Measurements from ENCODE around the gene RFX2.
"Not testable (repeated sequence)": the region's sequence is repeated elsewhere in the genome, so short reads cannot be mapped to it uniquely, and the experiment has no call there.

The RFX2 gene

DNA sequence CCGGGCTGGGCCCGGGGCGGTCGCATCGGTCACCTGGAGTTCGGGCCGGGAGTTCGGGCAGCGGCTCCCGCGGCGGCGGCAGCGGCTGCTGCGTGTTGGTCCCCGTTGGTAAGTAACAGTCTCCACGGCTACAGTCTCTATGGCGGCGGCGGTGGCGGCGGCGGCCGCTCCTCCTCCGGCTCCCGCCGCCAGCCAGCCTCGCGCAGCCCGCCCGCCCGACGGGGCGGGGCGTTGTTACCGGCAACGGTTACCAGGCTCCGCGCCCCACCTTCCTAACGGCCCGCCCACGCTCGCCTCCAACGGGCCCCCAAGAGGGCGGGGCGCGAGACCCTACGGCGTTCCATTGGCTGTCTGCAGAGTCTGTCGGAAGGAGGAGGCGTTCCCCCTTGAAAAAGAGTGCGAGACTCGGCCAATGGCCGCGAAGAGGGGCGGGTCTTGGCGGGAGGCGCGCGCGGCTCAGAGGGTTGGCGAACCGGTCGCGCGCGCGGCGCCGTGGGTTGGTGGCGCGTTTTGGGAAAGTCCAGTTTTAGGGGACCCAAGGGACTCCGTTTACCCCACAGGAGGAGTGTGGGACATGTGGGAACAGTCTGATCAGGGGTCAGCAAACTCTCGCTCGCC is at the start of gene RFX2:
RFX2 (minus strand) TSS at position 141 of the 618 bp plus-strand sequence. CDS start 63,004 bp downstream, outside the sequence.
- peak; percentile 93 for DNase-seq

DNA sequence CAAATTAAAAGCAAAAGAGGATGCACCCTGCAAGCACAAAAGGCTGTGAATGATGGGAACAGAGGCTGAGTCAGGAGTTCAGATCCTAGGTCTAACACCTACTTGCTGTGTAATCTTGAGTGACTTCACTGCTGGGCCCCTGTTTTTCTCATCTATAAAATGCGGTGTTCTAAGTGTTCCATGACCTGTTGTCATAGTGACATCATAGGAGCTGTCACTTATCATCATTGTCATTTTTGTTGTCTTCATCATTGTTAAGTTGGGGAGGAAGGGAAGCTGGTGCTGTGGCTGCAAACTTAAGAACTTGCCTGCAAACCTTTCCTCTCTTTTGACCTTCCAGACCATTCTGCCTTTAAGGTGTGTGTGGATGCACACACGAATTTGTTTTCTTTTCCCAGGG is 45.7 kb upstream of the RFX2 start:
- no peak for DNase-seq

DNA sequence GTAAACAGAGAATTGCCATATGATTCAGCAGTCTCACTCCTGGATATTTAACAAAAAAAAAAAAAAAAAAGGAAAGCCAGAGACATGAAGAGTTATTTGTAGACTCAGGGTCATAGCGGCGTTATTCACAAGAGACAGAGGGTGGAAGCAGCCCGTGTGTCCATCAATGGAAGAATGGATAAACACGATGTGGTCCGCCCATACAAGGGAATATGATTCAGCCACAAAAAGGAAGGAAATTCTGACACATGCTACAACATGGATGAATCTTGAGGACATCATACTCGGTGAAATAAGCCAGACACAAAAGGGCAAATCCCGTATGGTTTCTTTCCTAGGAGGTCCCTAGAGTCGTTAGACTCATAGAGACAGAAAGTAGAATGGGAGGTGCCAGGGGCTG is 40.0 kb upstream of the RFX2 start:
- DNase-seq = no peak

DNA sequence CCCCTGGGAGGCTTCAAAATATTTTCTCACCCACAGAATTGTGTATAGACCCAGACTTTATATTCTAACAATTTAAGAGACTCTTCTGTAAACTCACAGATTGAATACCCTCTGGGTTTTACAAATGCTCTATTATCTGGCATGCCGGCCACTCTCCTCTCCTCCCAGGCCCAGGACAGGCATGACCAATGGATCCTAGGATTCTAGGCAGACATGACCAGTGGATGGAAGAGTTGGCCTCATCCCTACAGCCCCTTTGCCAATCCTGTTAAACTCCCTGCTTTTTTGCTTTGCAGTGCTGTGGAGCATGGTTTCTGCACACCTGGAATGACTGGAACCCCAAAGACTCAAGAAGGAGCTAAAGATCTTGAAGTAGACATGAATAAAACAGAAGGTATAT is 30.9 kb upstream of the RFX2 start:
- DNase-seq = no peak

DNA sequence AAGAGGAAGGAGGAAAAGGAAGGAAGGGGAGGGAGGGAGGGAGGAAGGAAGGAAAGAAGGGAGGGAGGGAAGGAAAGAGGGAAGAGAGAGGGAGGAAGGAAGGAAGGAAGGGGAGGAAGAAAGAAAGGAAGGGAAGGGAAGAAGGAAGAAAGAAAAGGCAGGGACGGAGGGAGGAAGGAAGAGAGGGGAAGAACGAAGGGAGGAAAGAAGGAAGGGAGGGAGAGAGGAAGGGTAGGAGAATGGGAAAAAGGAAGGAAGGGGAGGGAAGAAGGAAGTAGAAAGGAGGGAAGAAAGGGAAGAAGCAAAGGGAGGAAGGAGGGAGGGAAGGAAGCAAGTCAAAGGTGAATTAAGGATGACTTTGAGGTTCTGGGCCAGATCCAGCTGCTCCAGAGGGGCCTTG is 28.2 kb upstream of the RFX2 start:
- DNase-seq = no peak

DNA sequence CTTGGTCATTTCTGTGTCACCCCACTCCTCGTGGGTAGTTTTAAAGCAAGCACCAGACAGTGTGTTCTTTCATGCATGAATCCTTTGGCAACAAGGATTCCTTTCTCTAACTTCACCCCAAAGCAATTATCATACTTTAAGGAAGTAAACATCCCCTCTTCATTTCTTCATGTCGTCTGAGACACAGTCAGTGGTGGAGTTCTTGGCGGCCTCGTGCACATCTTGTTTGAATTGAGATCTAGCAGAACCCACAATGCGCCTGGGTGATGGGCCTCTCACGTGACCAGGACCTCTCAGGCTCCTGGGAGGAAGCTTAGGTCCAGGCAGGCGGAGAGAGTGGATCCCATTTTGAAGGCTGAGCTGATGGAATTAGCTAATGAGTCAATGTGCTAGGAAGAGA is 27.8 kb upstream of the RFX2 start:
- no peak for DNase-seq

DNA sequence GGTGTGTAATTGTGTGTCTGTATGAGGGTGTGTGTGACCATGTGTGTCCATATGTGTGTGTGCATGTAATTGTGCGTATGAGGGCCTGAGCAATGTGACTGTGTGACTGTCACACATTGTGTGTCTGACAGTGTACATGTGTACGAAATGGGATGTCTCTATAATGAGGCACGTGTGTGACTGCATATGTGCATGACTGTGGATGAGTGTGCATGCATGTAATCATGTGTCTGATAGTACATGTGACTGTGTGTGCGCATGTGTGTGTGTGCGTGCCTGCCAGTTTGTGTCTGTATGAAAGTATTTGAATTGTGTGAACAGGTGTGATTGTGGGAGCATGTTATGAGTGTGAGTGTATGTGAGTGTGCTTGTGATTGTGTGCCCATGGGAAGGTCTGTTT is 22.9 kb upstream of the RFX2 start:
- DNase-seq = no peak

DNA sequence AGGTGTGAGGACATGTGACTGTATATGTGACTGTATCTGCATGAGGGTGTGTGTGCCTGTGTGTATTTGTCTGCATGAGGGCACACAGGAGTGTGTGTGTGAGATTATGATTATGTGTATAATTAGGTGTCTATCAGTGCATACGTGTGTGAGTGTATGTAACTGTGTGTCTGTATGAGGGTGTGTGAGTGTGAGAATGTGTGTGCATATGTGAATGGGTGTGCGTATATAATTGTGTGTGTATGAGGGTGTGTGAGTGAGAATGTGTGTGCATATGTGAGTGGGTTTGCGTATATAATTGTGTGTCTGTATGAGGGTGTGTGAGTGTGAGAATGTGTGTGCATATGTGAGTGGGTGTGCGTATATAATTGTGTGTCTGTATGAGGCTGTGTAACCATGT is 22.2 kb upstream of the RFX2 start:
- DNase-seq = no peak

DNA sequence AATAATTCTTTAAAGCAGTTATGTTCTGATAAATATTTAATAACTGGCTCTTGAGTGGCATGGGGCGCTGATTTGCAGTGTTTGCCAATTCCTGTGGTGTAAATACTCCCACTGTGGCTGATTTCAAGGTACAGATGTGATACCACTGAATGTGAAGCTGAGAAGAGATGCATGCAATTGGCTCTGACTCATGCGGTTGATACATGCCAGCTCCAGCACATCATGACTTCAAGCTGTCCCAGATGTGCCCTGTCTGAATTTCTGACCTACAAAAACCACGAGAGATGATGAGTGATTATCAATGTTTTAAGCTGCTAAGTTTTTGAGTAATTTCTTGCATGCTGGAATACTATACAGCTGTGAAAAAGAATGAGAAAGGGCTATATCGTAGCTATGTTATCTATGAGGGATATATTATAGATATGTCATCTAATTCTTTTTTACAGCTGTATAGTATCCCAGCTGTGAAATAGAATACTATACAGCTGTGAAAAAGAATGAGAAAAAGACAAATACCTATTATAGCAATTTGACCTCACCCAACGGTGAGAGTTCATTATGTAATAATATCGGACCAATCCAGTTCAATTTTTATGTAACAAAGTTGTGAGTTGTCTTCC is 17.5 kb upstream of the RFX2 start:
- no peak for DNase-seq

DNA sequence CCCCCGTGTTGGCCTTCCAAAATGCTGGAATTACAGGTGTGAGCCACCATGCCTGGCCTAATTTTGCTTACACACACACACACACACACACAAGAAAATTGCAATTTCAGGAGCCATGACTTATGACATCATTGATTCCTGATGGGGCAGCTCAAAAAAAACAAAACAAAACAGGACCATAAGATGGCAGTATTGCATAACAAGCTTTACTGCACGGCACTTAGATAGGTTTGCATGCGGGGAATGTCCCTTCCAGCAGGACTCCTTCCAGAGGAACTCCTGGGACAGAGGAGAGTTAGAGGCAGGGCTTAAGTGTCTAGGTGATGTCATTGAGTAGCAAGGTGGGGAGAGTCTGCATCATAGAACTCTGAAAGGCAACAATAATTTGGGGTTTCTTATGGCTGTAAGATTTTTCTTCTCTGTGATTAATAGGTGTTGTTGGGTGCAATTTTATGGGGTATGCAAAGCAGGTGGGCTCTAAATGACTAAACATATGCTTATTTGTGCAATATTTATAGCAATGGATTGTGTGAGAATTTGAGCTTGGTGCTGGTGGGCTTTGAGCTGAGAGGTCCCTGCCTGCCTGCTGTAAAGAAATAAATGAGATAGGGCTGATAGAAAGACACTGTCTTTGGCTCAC is 16.2 kb upstream of the RFX2 start:
- DNase-seq = peak; percentile 26

DNA sequence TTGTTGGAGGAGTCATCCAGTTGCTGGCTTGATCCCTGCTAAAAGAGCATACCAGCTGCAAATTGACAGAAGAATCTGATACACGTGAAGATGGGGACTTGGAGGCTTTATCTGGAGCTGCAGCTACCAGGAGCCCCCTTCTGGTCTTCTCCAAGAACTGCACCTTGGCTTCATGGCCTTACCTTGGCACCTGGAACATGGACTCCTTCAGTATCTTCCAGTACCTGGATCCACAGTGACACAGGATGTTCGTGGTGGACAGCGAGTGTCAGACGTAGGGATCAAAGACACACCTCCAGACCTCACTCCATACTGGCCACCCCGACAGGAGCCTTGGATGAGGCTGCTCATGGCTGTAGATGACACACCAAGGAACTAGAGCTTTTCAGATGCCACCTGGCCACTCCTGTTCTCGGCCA is 15.3 kb upstream of the RFX2 start:
- DNase-seq = peak; percentile 52

DNA sequence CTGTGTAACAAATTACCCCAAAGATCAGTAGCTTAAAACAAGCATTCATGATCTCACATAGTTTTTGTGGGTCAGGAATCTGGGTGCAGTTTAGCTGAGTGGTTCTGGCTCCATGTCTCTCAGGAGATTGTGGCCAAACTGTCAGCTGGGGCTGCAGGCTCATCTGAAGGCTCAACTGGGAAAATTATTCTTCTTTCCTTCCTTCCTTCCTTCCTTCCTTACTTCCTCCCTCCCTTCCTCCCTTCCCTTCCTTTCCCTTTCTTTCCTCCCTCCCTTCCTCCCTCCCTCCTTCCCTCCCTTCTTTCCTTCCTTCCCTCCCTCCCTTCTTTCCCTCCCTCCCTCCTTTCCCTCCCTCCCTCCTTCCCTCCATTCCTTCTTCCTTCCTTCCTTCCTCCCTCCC is 8.7 kb upstream of the RFX2 start:
- no peak for DNase-seq

DNA sequence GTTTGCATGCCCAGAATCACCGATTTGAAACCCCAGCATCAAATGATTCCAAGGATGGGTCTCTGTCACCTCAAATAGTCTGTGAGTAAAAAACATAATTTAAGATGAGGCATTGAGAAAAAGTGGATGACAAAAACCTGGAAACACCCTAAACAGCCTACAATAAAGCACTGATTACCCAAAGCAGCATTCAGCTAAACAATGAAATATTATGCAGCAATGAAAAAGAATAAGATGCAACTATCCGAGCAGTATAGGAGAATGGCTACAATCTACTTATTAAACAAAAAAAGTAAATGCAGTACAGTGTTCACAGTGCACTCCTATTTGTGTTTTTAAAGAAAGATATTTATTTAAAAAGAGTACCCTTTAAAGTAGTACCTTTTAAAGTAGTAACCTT is 7.7 kb upstream of the RFX2 start:
- DNase-seq = no peak

DNA sequence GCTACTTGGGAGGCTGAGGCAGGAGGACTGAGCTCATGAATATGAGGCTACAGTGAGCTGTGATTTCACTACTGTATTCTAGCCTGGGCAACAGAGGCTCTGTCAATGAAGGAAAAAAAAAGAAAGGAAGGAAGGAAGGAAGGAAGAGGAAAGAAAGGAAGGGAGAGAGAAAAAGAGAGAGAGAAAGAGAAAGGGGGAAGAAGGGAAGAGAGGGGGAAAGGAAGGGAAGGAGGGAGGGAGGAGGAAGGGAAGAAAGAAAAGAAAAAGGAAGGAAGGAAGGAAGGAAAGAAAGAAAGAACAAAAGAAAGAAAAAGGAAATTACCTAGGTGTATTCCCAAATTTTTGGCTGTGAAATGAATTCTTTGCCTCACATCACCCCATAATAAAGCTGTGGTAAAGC is 7.2 kb upstream of the RFX2 start:
- no peak for DNase-seq

DNA sequence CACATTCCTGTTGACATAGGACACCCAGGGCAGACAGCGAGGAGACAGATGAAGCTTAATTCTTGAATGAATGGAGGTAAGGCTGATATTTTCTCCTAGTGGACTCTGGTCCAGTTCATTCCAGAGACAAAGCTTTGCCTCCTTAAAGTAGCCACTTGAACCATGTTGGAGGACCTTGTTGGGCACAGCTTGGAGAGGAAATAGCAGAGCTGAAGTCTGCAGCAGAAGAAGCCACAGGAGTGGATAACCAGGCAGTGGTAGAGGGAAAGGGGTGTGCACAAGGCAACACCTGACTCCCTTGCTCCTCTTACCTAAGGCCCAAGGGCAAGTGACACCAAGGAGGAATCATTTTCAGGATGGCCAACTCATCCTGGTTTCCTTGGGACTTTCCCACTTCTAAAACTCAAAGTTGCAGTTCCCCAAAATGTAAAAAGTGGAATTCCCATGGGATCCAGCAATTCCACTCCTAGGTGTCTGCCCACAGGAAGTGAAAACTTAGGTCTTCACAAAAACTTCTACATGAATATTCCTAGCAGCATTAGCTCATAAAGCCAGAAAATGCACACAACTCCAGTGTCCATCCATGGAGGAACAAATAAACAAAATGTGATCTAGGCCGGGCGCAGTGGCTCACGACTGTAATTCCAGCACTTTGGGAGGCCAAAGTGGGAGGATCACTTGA is 6.6 kb upstream of the RFX2 start:
- DNase-seq = no peak

DNA sequence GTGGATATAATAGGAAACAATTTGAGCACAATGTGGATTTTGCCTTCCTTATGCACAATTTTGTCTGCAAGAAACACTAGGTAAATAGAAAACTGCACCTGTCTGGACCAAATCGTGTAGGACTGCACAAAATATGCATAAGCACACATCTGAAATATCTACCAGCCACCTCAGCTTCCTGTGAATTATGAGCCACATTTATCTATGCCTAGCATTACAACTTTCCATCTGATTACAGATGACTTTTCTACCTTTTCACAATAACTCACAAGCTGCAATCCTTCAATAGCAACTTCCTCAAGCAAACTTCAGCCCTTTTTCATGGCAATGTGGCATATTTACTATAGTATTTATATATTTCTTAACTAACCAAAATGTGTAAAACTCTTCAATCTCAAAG is 5.7 kb upstream of the RFX2 start:
- DNase-seq = no peak

DNA sequence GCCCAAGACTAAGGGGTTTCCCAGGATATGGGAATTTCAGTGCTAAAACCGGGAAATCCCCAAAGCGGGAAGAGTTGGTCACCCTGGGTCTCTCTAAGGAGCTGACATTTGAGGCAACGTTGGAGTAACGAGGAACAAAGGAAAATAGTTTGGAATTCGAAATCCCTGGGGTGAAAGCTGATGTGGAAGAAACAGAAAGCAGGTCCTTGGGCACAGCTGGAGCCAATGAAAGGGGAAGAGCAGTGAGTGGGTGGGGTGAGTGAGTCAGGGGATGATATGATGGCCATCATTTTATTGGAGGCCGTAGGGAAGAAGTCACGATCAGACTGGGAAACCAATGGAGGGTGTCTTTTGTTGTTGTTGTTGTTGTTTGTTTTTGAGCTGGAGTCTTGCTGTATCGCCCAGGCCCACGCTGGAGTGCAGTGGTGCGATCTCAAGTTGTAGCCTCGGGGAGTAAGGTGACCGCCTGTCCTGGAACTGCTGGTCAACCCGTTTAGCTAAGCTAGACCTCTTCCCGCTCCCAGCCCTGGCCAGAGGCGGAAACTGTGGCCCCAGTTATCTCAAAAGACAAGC is 3.4 kb upstream of the RFX2 start:
- DNase-seq = no peak

DNA sequence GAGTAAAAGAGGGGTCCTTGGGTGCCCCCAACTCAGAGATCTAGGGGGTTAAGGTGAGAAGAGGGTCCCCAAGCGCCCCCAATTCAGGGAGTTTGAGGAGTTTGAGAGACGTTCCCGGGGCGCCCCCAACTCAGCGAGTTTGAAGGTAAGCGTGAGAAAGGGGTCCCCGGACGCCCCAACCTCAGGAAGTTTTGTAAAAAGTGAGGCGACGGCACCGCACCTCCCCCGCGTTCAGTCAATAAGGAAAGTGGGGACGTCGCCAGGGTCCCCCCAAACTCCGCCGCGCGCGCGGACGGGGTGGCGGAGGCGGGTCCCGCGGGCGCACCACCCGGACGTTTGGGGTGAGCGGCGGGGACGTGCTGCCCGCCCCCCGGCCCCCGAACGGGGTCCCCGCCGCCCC is 353 bp downstream of the RFX2 start:
- no peak for DNase-seq

DNA sequence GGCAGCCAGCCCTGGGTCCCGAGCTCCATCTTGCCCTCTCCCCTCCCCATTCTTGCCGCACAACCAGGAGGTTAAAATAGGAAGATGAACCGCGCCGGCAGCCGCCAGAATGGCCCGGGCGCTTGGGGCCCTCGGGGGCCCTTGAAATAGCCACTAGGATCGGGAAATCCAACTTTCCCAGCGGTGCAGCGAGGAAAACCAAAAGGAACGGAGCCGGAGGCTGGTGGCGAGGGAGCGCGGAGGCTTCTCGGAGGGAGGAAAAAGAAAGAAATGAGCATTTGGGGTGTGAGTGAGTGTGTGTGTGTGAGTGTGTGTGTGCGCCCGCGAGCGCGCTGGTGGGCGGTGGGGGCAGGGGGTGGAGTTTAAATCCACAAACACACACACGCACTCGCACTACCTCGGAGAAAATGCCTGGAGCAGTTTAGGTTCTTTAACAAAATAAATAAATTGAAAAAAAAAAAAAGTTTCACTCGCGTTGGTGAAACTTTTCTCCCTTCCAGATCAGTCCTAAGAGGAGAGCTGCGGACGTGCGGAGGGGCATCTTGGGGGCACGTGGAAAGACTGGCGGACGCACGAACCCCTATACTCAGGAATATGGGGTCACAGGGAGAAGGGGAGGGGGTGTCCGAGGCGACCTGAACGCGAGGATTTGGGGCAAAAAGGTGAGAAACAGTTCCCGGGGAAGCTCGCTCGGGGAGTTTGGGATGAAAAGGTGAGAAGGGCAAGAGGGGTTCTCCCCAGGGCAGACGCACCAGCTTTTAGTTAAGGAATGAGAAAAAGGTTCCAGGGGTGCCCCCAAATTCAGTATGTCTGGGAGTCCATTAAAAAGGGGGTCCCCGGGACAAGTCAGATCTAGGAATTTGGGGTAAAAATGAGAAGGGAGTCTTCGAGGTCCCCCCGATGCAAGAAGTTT is 1.3 kb downstream of the RFX2 start:
- no peak for DNase-seq

DNA sequence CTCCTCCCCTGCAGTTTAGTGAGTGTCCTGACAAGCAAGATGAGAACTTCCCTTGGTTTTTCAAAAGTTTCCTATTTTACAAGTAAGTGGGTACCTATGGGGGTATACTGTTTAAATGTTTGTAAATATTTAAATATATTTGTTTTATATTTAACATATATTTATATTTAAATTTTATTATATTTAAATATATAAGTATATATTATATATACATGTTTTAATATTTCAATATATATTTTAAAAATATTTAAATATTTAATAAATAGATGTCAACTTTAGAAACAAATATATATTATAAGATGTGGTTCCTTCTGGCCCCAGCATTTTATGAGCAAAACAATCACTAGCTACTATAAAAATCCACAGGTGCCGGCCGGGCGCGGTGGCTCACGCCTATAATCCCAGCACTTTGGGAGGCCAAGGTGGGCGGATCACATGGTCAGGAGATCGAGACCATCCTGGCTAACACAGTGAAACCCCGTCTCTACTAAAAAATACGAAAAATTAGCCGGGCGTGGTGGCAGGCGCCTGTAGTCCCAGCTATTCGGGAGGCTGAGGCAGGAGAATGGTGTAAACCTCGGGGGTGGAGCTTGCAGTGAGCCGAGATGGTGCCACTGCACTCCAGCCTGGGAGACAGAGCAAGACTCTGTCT is 3.5 kb downstream of the RFX2 start:
- DNase-seq = not testable (repeated sequence)

DNA sequence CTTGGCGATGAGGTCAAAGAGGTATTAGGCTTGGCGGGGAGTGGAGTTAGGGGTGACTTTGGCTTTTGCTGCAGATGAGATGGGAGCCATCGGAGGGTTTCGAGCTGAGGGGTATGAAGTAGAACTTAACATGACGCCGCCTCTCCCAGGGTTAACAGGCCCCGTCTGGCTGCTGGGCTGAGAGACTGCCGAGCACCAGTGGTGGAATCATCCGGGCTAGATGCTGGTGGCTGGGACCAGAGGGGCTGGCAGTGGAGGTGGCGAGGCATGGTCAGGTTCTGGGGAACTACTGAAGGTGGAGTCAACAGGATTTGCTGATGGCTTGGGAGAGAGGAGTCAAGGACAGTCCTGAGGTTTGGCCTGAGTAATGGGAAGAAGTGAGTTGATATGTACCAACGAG is 4.9 kb downstream of the RFX2 start:
- no peak for DNase-seq

DNA sequence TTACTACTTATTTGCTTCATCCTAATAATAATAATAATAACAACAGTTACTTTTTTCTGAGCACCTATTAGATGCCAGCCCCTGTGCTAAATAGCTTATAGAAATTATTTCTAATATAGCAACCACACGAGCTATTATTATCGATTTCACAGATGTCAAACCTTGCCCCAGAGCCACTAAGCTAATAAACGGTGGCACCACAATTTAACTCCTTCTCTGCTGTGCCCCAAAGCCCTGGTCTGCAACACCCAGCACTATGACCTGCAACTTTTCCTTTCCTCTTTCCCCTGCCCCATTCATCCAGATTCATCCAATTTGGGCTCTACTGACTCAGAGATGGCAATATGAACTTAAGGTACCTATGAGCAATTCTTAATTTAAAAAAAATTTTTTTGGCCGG is 6.4 kb downstream of the RFX2 start:
- no peak for DNase-seq

All from NCI-H1436 treated with DMSO at 0.1 percent for 48 hours (cell line).